ENCODE data around the gene RAB6C. TPM values are rescaled to one million over a fixed set of nuclear protein-coding genes. Genes with fewer than 3 reads are reported as not detected.
"Not testable (repeated sequence)": the region's sequence is repeated elsewhere in the genome, so short reads cannot be mapped to it uniquely, and the experiment has no call there.

The RAB6C gene
- polyA plus RNA-seq, 1 donor, result 0.21 TPM

DNA sequence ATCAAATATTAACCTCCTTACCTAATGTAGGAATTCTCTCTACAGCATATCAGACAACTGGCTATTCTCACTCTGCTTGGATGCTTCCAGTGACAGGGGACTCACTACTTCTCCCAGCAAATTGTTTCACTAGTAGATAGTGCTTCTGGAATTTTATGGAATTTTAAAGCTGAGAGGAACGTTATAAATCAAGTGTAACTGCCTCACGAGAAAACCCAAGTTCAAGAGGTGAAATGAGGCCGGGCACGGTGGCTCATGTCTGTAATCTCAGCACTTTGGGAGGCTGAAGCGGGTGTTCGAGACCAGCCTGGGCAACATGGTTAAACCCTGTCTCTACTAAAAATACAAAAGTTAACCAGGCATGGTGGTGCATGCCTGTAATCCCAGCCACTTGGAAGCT is 23.3 kb upstream of the RAB6C start:
- not testable (repeated sequence) for H3K27ac ChIP-seq (ENCODE audit: low read length); H3K9me3 ChIP-seq (ENCODE audit: control insufficient read depth, low read depth, low read length); DNase-seq; H3K36me3 ChIP-seq (ENCODE audit: control insufficient read depth, insufficient read depth, low read length); H3K27me3 ChIP-seq (ENCODE audit: control insufficient read depth, insufficient read depth, low read length); H3K4me3 ChIP-seq (ENCODE audit: low read length); H3K4me1 ChIP-seq (ENCODE audit: control insufficient read depth, insufficient read depth, low read length)
- no CpG with 5 or more reads among the region's 6 CpGs for WGBS (ENCODE audit: insufficient coverage, low lambda C conversion rate)

DNA sequence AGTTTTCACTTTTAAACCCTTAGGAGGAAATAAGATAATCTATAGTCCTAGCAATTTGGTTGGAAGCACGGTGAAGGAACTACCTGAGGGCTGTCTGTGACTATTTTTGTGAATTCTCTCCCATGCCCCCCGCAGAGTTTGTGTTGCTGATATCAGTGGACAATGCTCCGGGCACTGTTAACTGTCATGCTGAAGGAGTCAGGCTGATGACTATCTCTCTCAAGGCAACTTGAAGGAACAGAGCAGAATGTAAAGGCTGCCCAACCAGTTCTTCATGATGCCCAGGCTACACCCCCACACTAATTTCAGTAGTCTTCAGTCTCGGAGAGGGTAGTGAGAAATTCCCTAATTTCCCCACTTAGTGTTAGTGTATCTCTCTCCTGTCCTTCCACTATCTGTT is 21.6 kb upstream of the RAB6C start:
- Histone ChIP-seq H3K27me3 (ENCODE audit: control insufficient read depth, insufficient read depth, low read length) (no peaks in the 10 kb centered on the region), H3K9me3 (ENCODE audit: control insufficient read depth, low read depth, low read length) (no peaks in the 10 kb centered on the region), H3K36me3 (ENCODE audit: control insufficient read depth, insufficient read depth, low read length) (no peaks in the 10 kb centered on the region), H3K27ac (ENCODE audit: low read length) (no peak overlapping the region), H3K4me1 (ENCODE audit: control insufficient read depth, insufficient read depth, low read length) (no peaks in the 10 kb centered on the region), H3K4me3 (ENCODE audit: low read length) (no peak overlapping the region)
- no peak for DNase-seq
- WGBS (ENCODE audit: insufficient coverage, low lambda C conversion rate), result 50% methylated on average over 1 of the region's 4 CpGs

DNA sequence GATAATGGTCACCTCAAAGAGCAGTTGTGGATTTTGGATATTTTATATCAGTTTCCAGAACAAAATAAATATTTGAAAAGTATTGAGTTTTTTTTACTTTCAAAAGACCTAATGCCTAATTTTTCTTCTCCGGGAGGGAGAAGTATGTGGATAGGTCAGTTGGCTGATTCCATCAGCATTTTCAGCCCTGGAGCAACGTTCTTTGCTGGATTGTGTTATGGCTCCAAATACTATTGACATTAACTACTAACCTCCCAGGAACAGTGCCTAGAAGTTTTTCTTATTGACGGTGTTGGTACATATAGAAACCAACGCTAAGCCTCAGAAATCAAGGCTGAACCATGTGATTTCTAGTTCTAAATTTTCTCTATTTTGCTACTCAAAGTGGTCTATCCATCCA is 20.7 kb upstream of the RAB6C start:
- not testable (repeated sequence) for H3K9me3 ChIP-seq (ENCODE audit: control insufficient read depth, low read depth, low read length); H3K4me1 ChIP-seq (ENCODE audit: control insufficient read depth, insufficient read depth, low read length); H3K4me3 ChIP-seq (ENCODE audit: low read length); H3K27me3 ChIP-seq (ENCODE audit: control insufficient read depth, insufficient read depth, low read length); H3K36me3 ChIP-seq (ENCODE audit: control insufficient read depth, insufficient read depth, low read length); H3K27ac ChIP-seq (ENCODE audit: low read length); DNase-seq
- 100% methylated on average over 1 of the region's 4 CpGs for WGBS (ENCODE audit: insufficient coverage, low lambda C conversion rate)

DNA sequence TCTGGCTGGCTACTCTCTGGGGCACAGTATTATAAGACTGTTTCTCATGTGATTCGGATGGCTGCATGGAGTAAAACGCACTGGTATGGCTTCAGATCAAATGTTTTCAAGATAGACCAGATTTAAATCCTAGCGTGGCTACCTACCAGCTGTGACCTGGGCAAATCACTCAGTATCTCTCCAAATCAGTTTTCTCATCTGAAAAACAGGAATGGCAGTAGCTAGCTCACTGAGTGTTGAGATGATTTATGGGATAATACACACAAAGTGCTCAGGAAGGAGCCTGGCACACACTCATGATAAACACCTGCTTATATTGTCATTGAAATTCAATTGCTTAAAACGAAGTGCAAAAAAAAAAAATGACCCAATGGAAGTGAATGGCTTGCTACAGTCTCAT is 10.9 kb upstream of the RAB6C start:
- H3K4me1 ChIP-seq (ENCODE audit: control insufficient read depth, insufficient read depth, low read length); DNase-seq; H3K27me3 ChIP-seq (ENCODE audit: control insufficient read depth, insufficient read depth, low read length); H3K9me3 ChIP-seq (ENCODE audit: control insufficient read depth, low read depth, low read length); H3K27ac ChIP-seq (ENCODE audit: low read length); H3K4me3 ChIP-seq (ENCODE audit: low read length); H3K36me3 ChIP-seq (ENCODE audit: control insufficient read depth, insufficient read depth, low read length): not testable (repeated sequence)
- 38% methylated on average over 1 of the region's 4 CpGs for WGBS (ENCODE audit: insufficient coverage, low lambda C conversion rate)

DNA sequence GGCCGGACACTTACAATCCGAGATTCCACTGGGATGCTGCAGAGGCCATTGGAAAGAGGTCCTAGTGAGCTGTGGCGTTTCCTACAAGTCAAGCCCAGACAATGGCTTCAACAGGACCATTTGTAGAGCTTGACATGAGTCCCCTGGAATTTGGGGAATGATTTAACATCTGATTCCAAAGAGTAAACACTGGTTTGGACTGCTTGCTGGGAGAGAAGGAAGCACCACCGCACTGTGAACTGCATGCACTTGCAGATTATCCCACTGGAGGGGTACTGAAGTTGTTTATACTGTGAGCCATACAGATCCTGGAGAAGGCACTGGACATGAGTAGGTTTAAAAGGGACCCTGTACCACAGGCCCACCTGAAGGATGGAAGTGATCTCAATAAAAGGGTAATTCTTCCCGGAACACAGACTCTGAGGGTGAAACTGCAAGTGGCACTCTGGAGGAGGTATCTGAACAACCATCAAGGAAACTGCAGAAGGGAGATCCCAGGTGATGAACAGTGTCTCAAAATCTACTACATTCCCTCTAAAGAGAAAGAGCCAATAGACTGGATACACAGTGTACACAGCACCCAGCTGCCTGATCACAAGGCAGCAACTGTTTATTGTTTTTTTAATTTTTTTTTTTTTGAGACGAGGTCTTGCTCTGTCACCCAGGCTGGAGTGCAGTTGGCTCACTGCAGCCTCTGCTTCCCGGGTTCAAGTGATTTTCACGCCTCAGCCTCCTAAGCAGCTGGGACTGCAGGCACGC is 4.3 kb upstream of the RAB6C start:
- H3K27ac ChIP-seq (ENCODE audit: low read length), result no peak overlapping the region
- H3K27me3 ChIP-seq (ENCODE audit: control insufficient read depth, insufficient read depth, low read length), result peaks cover 18% of the 10 kb centered on the region
- DNase-seq, result no peak
- no peak overlapping the region for H3K4me3 ChIP-seq (ENCODE audit: low read length)
- H3K9me3 ChIP-seq (ENCODE audit: control insufficient read depth, low read depth, low read length), result no peaks in the 10 kb centered on the region
- no peaks in the 10 kb centered on the region for H3K36me3 ChIP-seq (ENCODE audit: control insufficient read depth, insufficient read depth, low read length)
- H3K4me1 ChIP-seq (ENCODE audit: control insufficient read depth, insufficient read depth, low read length), result no peaks in the 10 kb centered on the region
- WGBS (ENCODE audit: insufficient coverage, low lambda C conversion rate), result no CpG with 5 or more reads among the region's 9 CpGs

DNA sequence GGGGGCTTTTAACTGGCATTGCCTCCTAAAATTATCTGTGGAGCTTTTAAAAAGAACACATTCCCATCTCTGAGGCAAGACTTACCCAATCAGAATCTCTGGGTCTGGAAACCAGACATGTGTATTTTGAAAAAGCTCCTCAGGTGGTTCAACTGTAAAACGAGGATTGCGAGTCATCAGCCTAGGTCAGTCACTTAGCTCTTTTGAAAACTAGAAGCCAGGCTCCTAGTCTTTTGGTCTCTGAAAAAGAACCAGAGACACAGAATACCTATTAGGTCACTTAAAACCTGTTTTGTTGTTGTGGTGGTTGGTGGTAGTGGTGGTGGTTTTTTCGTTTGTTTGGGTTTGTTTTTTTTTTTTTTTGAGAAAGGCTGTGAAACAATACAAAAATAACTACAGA is 2.5 kb upstream of the RAB6C start:
- H3K36me3 ChIP-seq (ENCODE audit: control insufficient read depth, insufficient read depth, low read length); DNase-seq; H3K4me1 ChIP-seq (ENCODE audit: control insufficient read depth, insufficient read depth, low read length); H3K9me3 ChIP-seq (ENCODE audit: control insufficient read depth, low read depth, low read length); H3K27ac ChIP-seq (ENCODE audit: low read length); H3K4me3 ChIP-seq (ENCODE audit: low read length): not testable (repeated sequence)
- H3K27me3 ChIP-seq (ENCODE audit: control insufficient read depth, insufficient read depth, low read length), result peaks cover 20% of the 10 kb centered on the region
- WGBS (ENCODE audit: insufficient coverage, low lambda C conversion rate), result no CpG with 5 or more reads among the region's 3 CpGs

DNA sequence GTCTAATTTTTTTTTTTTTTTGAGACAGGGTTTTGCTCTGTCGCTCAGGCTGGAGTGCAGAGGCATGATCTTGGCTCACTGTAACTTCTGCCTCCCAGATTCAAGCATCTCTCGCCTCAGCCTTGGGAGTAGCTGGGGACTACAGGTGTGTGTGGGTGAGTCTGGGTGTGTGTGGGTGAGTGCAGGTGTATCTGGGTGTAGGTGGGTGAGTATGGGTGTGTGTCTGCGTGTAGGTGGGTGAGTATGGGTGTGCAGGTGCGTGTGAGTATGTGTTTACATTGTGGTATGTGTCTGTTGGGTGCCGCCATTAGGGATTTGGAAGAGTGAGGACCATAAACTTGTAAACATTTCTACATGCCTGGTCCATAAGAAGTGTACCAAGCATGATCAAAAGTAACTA is 1.5 kb upstream of the RAB6C start:
- no peaks in the 10 kb centered on the region for H3K9me3 ChIP-seq (ENCODE audit: control insufficient read depth, low read depth, low read length)
- H3K36me3 ChIP-seq (ENCODE audit: control insufficient read depth, insufficient read depth, low read length), result no peaks in the 10 kb centered on the region
- H3K4me1 ChIP-seq (ENCODE audit: control insufficient read depth, insufficient read depth, low read length), result no peaks in the 10 kb centered on the region
- peaks cover 20% of the 10 kb centered on the region for H3K27me3 ChIP-seq (ENCODE audit: control insufficient read depth, insufficient read depth, low read length)
- H3K4me3 ChIP-seq (ENCODE audit: low read length), result no peak overlapping the region
- no peak overlapping the region for H3K27ac ChIP-seq (ENCODE audit: low read length)
- no CpG with 5 or more reads among the region's 5 CpGs for WGBS (ENCODE audit: insufficient coverage, low lambda C conversion rate)
- no peak for DNase-seq

DNA sequence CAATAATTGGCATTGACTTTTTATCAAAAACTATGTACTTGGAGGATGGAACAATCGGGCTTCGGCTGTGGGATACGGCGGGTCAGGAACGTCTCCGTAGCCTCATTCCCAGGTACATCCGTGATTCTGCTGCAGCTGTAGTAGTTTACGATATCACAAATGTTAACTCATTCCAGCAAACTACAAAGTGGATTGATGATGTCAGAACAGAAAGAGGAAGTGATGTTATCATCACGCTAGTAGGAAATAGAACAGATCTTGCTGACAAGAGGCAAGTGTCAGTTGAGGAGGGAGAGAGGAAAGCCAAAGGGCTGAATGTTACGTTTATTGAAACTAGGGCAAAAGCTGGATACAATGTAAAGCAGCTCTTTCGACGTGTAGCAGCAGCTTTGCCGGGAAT is 780 bp downstream of the RAB6C start:
- DNase-seq; H3K4me1 ChIP-seq (ENCODE audit: control insufficient read depth, insufficient read depth, low read length); H3K27ac ChIP-seq (ENCODE audit: low read length); H3K36me3 ChIP-seq (ENCODE audit: control insufficient read depth, insufficient read depth, low read length); H3K9me3 ChIP-seq (ENCODE audit: control insufficient read depth, low read depth, low read length); H3K4me3 ChIP-seq (ENCODE audit: low read length): not testable (repeated sequence)
- whole genome bisulfite sequencing (ENCODE audit: insufficient coverage, low lambda C conversion rate), result 20% methylated on average over 1 of the region's 13 CpGs
- peaks cover 27% of the 10 kb centered on the region for H3K27me3 ChIP-seq (ENCODE audit: control insufficient read depth, insufficient read depth, low read length)

DNA sequence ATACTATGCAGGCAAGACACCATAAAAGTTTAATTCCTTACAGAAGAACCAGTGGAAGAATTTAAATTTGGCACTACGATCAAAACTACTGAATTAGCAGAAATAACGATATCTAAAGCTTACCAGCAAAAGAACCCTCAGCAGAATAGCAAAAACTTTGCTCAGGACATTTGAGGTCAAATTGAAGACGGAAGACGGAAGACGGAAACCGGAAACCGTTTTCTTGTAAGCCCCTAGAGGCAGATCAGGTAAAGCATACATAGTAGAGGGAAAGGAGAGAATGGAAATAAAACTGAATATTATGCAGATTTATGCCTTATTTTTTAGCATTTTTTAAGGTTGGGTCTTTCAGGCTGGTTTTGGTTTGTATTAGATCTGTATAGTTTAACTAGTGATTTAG is 2.2 kb downstream of the RAB6C start:
- not testable (repeated sequence) for DNase-seq; H3K4me1 ChIP-seq (ENCODE audit: control insufficient read depth, insufficient read depth, low read length); H3K9me3 ChIP-seq (ENCODE audit: control insufficient read depth, low read depth, low read length); H3K4me3 ChIP-seq (ENCODE audit: low read length); H3K27ac ChIP-seq (ENCODE audit: low read length); H3K36me3 ChIP-seq (ENCODE audit: control insufficient read depth, insufficient read depth, low read length)
- no CpG with 5 or more reads among the region's 7 CpGs for WGBS (ENCODE audit: insufficient coverage, low lambda C conversion rate)
- peaks cover 30% of the 10 kb centered on the region for H3K27me3 ChIP-seq (ENCODE audit: control insufficient read depth, insufficient read depth, low read length)

DNA sequence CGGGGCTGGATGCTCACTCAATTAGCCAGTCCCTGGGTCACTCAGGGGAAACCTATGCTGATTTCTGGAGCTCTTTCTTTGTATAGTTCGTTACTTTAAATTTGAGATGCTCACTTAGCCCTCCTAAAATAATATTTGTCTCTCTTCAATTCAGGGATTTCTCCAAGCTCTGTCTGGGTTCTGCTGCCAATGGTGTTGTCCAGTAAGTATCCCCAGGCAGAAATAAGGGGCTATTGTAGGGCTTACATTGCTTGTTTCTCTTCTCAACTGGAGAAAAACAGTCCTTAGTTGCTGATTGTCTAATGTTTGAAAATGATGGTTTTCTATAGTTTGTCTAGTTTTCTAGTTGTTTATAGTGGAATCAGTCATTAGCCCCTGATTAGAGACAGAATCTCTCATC is 5.0 kb downstream of the RAB6C start:
- no peaks in the 10 kb centered on the region for H3K9me3 ChIP-seq (ENCODE audit: control insufficient read depth, low read depth, low read length)
- no peaks in the 10 kb centered on the region for H3K36me3 ChIP-seq (ENCODE audit: control insufficient read depth, insufficient read depth, low read length)
- DNase-seq, result no peak
- WGBS (ENCODE audit: insufficient coverage, low lambda C conversion rate), result no CpG with 5 or more reads among the region's 2 CpGs
- no peak overlapping the region for H3K4me3 ChIP-seq (ENCODE audit: low read length)
- H3K4me1 ChIP-seq (ENCODE audit: control insufficient read depth, insufficient read depth, low read length), result no peaks in the 10 kb centered on the region
- no peak overlapping the region for H3K27ac ChIP-seq (ENCODE audit: low read length)
- H3K27me3 ChIP-seq (ENCODE audit: control insufficient read depth, insufficient read depth, low read length), result peaks cover 17% of the 10 kb centered on the region

DNA sequence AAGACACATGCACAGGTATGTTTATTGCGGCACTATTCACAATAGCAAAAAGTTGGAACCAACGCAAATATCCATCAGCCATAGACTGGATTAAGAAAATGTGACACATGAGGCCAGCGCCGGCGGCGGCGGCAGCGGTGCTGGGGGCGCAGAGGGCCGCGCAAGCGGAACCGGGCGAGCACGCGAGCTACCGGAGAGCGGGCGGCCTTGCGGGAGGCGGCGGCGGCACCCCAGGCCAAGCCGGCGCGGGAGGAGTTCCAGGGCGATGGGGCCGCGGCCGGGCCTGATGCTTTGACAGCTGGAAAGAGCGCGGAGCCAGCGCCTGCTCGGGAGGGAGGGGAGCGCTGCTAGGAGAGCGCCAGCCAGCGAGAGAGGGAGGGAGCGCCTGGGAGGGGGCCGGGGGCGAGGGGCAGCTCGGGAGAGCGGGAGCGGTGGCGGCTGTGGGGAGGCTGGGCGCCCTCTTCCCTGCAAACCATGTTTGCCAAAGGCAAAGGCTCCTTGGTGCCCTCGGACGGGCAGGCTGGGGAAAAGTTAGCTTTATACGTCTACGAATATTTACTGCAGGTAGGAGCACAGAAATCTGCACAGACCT is 13.0 kb downstream of the RAB6C start:
- H3K27ac ChIP-seq (ENCODE audit: low read length); H3K4me3 ChIP-seq (ENCODE audit: low read length); DNase-seq; H3K4me1 ChIP-seq (ENCODE audit: control insufficient read depth, insufficient read depth, low read length); H3K36me3 ChIP-seq (ENCODE audit: control insufficient read depth, insufficient read depth, low read length); H3K9me3 ChIP-seq (ENCODE audit: control insufficient read depth, low read depth, low read length): not testable (repeated sequence)
- no CpG with 5 or more reads among the region's 49 CpGs for WGBS (ENCODE audit: insufficient coverage, low lambda C conversion rate)
- H3K27me3 ChIP-seq (ENCODE audit: control insufficient read depth, insufficient read depth, low read length), result peaks cover 12% of the 10 kb centered on the region
